Calu3 (cell line): Measurements from ENCODE around the gene NCF4. TPM values are rescaled to one million over a fixed set of nuclear protein-coding genes. Genes with fewer than 3 reads are reported as not detected.

Source experiments
- BruUV-seq: library from RNA; stranded (reverse); fragments of 400-500 nt; replicated peaks from 2 replicates; lab custom pipeline; 2021; lab: Mats Ljungman, UMichigan
- CTCF ChIA-PET: fragments of 300-600 bp; sonication (Branson Sonifier 250); formaldehyde crosslinking; loops from one replicate; lab custom pipeline; 2022; ENCODE audit warnings: antibody characterized with exemption; lab: Charles Lee
- DNase-seq: peaks from one replicate; pipeline ENCODE4 v3.0.0; 2022
- H3K27ac Mint-ChIP-seq: one replicate; pipeline ENCODE4 v1.8.0; 2022; ENCODE audit warnings: mixed read lengths; ENCODE audit not compliant: unreplicated experiment
- H3K27me3 Mint-ChIP-seq: one replicate; pipeline ENCODE4 v1.8.0; 2022; ENCODE audit warnings: mixed read lengths; ENCODE audit not compliant: unreplicated experiment
- H3K36me3 Mint-ChIP-seq: one replicate; pipeline ENCODE4 v1.8.0; 2022; ENCODE audit warnings: mild to moderate bottlenecking, moderate library complexity, mixed read lengths; ENCODE audit not compliant: insufficient read depth, unreplicated experiment
- H3K4me1 Mint-ChIP-seq: one replicate; pipeline ENCODE4 v1.8.0; 2022; ENCODE audit warnings: mild to moderate bottlenecking, low read depth, mixed read lengths; ENCODE audit not compliant: unreplicated experiment
- H3K4me3 Mint-ChIP-seq: one replicate; pipeline ENCODE4 v1.8.0; 2022; ENCODE audit warnings: mild to moderate bottlenecking, low read depth, moderate library complexity, mixed read lengths; ENCODE audit not compliant: unreplicated experiment
- H3K9me3 Mint-ChIP-seq: one replicate; pipeline ENCODE4 v1.8.0; 2022; ENCODE audit warnings: low read depth, mixed read lengths; ENCODE audit not compliant: unreplicated experiment
- intact Hi-C: fragments of 100-400 bp; cut with micrococcal nuclease; formaldehyde crosslinking; loops from one replicate; pipeline ENCODE4 v1.10.0; 2022; ENCODE audit not compliant: unreplicated experiment
- total RNA-seq: library from RNA; stranded (reverse); gene quantifications from 2 replicates; pipeline ENCODE4 v1.2.3, GENCODE V29; 2022
- TF ChIP-seq, protein P1 (sequence below): fragments of 200-600 bp; IDR thresholded peaks from one replicate; pipeline ENCODE4 v1.8.0; 2022; ENCODE audit warnings: antibody characterized with exemption; ENCODE audit not compliant: unreplicated experiment

The NCF4 gene
- total RNA-seq, 1 experiment from 2014 or later, result not detected

DNA sequence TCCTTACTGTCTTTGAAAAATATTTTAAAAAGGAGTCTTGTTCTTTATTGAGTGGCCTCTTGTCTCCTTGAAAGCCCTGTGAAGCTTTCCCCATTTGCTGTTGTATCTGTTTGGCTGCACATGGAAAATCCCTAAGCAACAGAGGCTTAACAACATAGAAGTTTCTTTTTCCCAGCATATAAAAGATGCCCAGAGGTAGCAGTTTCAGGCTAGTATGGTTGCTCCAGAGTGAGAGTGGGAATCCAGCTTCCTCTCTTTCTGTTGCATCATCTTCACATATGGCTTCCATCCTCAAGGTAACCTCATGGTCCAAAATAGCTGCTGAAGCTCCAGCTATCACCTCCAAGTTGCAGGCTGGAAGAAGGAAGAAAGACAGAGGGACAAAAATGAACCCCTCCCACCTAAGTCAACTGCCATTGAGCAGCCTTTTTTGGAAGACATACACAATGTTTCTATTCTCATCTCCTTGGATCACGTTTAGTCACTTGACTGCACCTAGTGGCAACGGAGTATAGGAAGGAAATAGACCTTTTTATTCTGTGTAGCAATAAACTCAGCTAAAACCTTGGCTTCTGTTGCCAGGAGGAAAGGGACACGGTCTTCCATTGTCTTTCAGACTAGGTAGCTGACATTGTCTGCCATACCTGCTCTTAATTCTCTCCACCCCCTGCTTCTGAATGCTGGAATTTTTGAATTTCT, 57.9 kb downstream of the NCF4 start:
- DNase-seq, result no peak
- H3K27ac Mint-ChIP-seq, result no peak overlapping the region
- intact Hi-C loops, result no loop called here
- H3K9me3 Mint-ChIP-seq, result no peaks in the 10 kb centered on the region
- H3K27me3 Mint-ChIP-seq, result peaks cover 99% of the 10 kb centered on the region
- BruUV-seq, result no TSS peak
- no peaks in the 10 kb centered on the region for H3K36me3 Mint-ChIP-seq
- no peak overlapping the region for H3K4me3 Mint-ChIP-seq
- no peaks in the 10 kb centered on the region for H3K4me1 Mint-ChIP-seq
- TF ChIP-seq, protein P1, sequence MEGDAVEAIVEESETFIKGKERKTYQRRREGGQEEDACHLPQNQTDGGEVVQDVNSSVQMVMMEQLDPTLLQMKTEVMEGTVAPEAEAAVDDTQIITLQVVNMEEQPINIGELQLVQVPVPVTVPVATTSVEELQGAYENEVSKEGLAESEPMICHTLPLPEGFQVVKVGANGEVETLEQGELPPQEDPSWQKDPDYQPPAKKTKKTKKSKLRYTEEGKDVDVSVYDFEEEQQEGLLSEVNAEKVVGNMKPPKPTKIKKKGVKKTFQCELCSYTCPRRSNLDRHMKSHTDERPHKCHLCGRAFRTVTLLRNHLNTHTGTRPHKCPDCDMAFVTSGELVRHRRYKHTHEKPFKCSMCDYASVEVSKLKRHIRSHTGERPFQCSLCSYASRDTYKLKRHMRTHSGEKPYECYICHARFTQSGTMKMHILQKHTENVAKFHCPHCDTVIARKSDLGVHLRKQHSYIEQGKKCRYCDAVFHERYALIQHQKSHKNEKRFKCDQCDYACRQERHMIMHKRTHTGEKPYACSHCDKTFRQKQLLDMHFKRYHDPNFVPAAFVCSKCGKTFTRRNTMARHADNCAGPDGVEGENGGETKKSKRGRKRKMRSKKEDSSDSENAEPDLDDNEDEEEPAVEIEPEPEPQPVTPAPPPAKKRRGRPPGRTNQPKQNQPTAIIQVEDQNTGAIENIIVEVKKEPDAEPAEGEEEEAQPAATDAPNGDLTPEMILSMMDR, result no peak
- CTCF ChIA-PET, result no interaction called here

DNA sequence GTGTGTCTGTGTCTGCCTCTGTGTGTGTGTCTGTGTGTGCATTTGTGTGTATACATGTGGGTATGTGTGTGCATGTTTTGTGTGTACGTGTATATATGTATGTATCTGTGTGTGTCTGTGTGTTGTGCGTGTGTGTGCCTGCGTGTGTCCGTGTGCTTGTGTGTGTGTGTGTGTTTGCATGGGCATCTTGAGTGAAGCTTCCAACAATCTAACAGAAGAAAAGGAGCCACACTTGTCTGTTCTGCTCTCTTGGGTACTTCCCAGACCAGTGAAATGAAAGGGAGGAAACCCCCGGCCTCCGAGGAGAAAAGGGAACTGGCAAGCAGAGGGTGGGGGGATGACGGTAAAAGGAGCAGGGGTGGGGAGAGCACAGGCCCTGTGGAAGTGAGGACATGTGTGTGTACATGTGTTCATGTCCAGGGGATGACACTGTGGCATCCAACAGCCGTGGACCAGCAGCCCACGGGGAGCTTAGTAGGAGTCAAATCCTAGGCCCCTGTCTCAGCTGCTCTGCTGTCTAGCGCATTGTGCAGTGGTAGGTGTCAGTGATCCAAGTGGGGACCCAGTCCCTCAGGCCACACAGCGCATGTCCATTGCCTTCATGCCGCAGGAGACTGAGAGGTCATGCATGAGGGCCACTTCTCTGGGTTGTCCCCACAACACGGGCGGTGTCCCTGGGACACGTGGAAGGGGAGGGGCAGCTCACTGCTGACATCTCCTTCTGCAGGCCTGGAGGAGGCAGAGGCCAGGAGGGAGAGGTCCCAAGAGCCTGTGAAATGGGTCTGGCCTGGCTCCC, 60.7 kb downstream of the NCF4 start:
- Mint-ChIP-seq H3K27me3 (peaks cover 100% of the 10 kb centered on the region), H3K9me3 (no peaks in the 10 kb centered on the region), H3K4me1 (no peaks in the 10 kb centered on the region), H3K36me3 (no peaks in the 10 kb centered on the region), H3K4me3 (no peak overlapping the region), H3K27ac (no peak overlapping the region)
- DNase-seq, result no peak
- TF ChIP-seq, protein P1, result no peak
- no TSS peak for BruUV-seq
- CTCF ChIA-PET, result no interaction called here
- intact Hi-C loops, result no loop called here

DNA sequence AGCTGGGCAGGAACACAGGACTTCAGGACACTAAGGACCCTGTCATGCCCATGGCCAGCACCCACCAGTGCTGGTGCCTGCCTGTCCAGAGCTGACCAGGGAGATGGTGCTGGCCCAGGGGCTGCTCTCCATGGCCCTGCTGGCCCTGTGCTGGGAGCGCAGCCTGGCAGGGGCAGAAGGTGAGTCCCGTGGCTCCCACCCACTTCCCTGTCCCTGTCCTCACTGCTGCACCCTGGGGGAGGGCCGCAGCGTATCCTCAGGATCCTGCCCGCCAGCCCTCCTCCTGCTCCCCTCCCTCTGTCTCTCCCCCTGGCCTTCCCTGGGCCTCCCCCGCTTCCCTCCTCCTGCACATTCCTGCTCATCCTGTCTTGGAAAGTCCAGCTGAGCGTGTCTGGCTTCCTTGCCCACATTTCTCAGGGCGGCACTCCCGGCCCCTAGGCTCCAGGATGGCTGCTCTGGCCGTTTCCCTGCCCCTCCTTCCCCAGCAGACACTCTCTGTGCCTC, 61.4 kb downstream of the NCF4 start:
- intact Hi-C loops, result no loop called here
- Mint-ChIP-seq H3K4me3 (no peak overlapping the region), H3K27me3 (peaks cover 100% of the 10 kb centered on the region), H3K36me3 (no peaks in the 10 kb centered on the region), H3K27ac (no peak overlapping the region), H3K9me3 (no peaks in the 10 kb centered on the region), H3K4me1 (no peaks in the 10 kb centered on the region)
- CTCF ChIA-PET, result no interaction called here
- BruUV-seq, result no TSS peak
- TF ChIP-seq, protein P1, result no peak
- DNase-seq, result no peak

DNA sequence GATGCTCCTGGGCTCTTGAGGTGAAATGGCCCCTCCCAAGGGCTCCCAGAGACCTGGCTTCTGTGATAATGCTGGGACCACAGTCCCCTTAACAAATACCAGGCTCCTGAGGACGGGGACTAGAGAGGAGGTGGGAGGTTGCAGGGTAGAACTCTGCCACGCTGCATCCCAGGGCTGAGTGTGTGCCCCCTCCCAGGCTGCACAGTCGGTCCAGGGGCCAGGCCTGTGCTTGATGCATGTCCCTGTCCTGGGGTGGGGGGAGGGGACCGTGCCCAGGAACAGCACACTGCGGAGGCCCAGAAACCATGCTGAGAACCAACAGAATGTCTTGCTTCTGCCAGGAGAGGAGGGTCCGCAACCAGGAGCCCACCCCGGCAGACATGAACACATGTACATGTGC, 61.9 kb downstream of the NCF4 start:
- BruUV-seq, result no TSS peak
- TF ChIP-seq, protein P1, result no peak
- no peaks in the 10 kb centered on the region for H3K4me1 Mint-ChIP-seq
- H3K36me3 Mint-ChIP-seq, result no peaks in the 10 kb centered on the region
- no peak overlapping the region for H3K27ac Mint-ChIP-seq
- DNase-seq, result no peak
- intact Hi-C loops, result no loop called here
- H3K27me3 Mint-ChIP-seq, result peaks cover 100% of the 10 kb centered on the region
- no peaks in the 10 kb centered on the region for H3K9me3 Mint-ChIP-seq
- no peak overlapping the region for H3K4me3 Mint-ChIP-seq
- CTCF ChIA-PET, result no interaction called here
